Upper lobe of left lung (tissue), 4 donors: ENCODE results near the gene CDH13.

ENCODE experiments used
- POLR2A ChIP-seq, 4 donors: fragments of 450-650 bp; IDR thresholded peaks; one replicate each; pipeline ENCODE4 v1.5.1; 2016 to 2017; ENCODE audit warnings: antibody characterized with exemption in 4 of 4, mild to moderate bottlenecking in 2 of 4
- POLR2AphosphoS5 ChIP-seq, 2 donors: sonication (generic); formaldehyde crosslinking; IDR thresholded peaks; one replicate each; pipeline ENCODE4 v1.5.1; 2017; ENCODE audit warnings: antibody characterized with exemption in 2 of 2

DNA sequence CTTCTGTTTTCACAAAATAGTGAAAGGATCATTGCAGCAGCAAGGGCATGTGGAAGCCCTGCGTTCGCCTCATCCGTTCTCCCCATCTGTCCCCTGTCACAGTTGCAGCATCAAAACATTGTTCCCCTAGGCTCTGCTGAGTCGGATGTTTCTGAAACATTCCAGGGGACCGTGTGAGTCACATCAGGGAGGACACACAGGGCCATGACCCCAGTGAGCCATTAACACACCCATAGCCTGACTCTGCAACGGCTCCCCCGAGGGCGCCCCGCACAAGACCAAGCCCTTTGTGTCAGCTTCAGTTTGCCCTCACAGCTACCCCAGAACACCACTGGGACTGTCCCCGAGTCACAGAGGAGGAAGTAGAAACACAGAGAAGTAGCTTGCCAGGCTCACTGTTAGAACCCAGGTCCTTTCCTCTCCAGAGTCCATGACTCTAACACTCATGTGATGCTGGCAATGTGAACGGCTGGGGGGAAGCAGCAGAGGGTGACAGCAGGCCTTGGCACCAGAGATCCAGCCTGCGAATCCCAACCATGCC is 1117.7 kb downstream of the CDH13 start:
- TF ChIP-seq POLR2AphosphoS5 (IDR thresholded peaks at IDR 0.05) = no peak
- no peak for TF ChIP-seq POLR2A (IDR thresholded peaks at IDR 0.05)
